ENCODE data around the gene KLHDC4. TPM values are rescaled to one million over a fixed set of nuclear protein-coding genes. Genes with fewer than 3 reads are reported as not detected.

KLHDC4 gene
- total and polyA plus RNA-seq, 7 donors: 9.2 to 19.7 (median 14.7) TPM

- H3K9me3 ChIP-seq: no peaks in the 10 kb centered on the region
- no peaks in the 10 kb centered on the region for H3K4me1 ChIP-seq
- H3K4me3 ChIP-seq: no peak overlapping the region
- 88 to 92% (median 90%) methylated on average over 22 of the region's 22 CpGs for WGBS, 3 donors
- no peak for DNase-seq
- no peaks in the 10 kb centered on the region for H3K27me3 ChIP-seq (ENCODE audit: insufficient read depth in 3 of 3, low read length in 2 of 3)
- H3K36me3 ChIP-seq (ENCODE audit: insufficient read depth in 1 of 2, low read depth in 1 of 2): peaks cover 7 to 86% of the 10 kb centered on the region in 2 donors
- ATAC-seq: no peak
- intact Hi-C loops (cut with DNase I): no loop called here
- H3K27ac ChIP-seq: no peak overlapping the region
- TF ChIP-seq, protein P1, sequence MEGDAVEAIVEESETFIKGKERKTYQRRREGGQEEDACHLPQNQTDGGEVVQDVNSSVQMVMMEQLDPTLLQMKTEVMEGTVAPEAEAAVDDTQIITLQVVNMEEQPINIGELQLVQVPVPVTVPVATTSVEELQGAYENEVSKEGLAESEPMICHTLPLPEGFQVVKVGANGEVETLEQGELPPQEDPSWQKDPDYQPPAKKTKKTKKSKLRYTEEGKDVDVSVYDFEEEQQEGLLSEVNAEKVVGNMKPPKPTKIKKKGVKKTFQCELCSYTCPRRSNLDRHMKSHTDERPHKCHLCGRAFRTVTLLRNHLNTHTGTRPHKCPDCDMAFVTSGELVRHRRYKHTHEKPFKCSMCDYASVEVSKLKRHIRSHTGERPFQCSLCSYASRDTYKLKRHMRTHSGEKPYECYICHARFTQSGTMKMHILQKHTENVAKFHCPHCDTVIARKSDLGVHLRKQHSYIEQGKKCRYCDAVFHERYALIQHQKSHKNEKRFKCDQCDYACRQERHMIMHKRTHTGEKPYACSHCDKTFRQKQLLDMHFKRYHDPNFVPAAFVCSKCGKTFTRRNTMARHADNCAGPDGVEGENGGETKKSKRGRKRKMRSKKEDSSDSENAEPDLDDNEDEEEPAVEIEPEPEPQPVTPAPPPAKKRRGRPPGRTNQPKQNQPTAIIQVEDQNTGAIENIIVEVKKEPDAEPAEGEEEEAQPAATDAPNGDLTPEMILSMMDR (IDR thresholded peaks at IDR 0.05): no peak
Observed at GRCh38 chr16:87747626-87748414, 18.0 kb downstream of the KLHDC4 start.

DNA sequence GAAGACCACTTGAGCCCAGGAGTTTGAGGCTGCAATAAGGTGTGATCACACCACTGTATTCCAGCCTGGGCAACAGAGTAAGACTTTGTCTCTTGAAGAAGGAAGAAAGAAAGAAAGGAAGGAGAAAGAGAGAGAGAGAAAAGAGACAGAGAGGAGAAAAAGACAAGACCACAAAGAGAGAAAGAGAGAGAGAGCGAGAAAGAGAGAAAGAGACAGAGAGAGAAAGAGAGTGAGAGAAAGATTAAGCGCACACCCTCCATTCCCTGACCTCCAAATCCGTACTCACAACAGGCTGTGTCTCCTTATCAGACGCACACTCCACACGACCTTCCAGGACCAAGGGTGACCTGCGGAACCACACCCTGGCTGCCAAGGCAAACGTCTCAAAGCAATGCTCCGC, 19.6 kb downstream of the KLHDC4 start:
- 88 to 90% (median 89%) methylated on average over 8 of the region's 8 CpGs for WGBS, 3 donors
- peaks cover 7 to 75% of the 10 kb centered on the region in 2 donors for H3K36me3 ChIP-seq (ENCODE audit: insufficient read depth in 1 of 2, low read depth in 1 of 2)
- ATAC-seq (no peak), DNase-seq (no peak)
- intact Hi-C loops (cut with DNase I): no loop called here
- no peak overlapping the region for H3K27ac ChIP-seq
- H3K9me3 ChIP-seq: no peaks in the 10 kb centered on the region
- TF ChIP-seq, protein P1 (IDR thresholded peaks at IDR 0.05): no peak
- no peaks in the 10 kb centered on the region for H3K4me1 ChIP-seq
- H3K27me3 ChIP-seq (ENCODE audit: insufficient read depth in 3 of 3, low read length in 2 of 3): no peaks in the 10 kb centered on the region
- H3K4me3 ChIP-seq: no peak overlapping the region

- DNase-seq: no peak
- no peaks in the 10 kb centered on the region for H3K9me3 ChIP-seq
- 92 to 96% (median 93%) methylated on average over 24 to 25 of the region's 25 CpGs for WGBS, 3 donors
- no peaks in the 10 kb centered on the region for H3K4me1 ChIP-seq
- H3K27me3 ChIP-seq (ENCODE audit: insufficient read depth in 3 of 3, low read length in 2 of 3): no peaks in the 10 kb centered on the region
- TF ChIP-seq, protein P1 (IDR thresholded peaks at IDR 0.05): no peak
- no peak overlapping the region for H3K4me3 ChIP-seq
- H3K36me3 ChIP-seq (ENCODE audit: insufficient read depth in 1 of 2, low read depth in 1 of 2): peaks cover 7 to 75% of the 10 kb centered on the region in 2 donors
- H3K27ac ChIP-seq: no peak overlapping the region
- intact Hi-C loops (cut with DNase I): no loop called here
- ATAC-seq: no peak
Observed at GRCh38 chr16:87744750-87745514, 20.9 kb downstream of the KLHDC4 start.

DNA sequence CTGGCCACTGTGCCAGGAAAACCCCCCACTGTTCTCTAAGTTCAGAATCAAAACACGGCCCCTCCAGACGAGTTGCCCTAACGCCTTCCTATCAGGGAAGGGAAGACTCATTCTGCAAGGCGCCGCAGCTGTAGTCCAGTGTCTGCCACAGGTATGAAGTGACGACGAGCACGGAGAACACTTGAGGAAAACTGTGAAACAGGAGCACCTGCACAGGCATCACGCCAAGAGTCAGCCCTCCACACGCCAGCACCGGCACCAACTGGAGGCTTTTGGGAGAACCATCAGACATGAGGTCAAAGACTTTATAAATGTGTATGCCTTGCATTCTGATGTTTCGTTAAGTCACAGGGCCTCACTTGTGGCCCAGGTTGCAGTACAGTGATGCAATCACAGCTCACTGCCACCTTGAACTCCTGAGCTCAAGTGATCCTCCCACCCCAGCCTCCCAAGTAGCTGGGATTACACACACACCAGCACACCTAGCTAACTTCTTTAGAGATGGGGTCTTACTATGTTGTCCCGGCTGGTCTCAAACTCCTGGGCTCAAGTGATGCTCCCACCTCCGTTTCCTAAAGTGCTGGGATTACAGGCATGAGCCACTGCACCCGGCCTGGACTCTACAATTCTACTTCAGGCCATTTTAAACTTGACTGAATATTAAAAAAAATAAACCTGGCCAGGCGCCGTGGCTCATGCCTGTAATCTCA, 22.9 kb downstream of the KLHDC4 start:
- DNase-seq (no peak), ATAC-seq (no peak)
- Histone ChIP-seq H3K9me3 (no peaks in the 10 kb centered on the region), H3K4me3 (no peak overlapping the region), H3K27ac (no peak overlapping the region), H3K4me1 (no peaks in the 10 kb centered on the region), H3K27me3 (ENCODE audit: insufficient read depth in 3 of 3, low read length in 2 of 3) (no peaks in the 10 kb centered on the region), H3K36me3 (ENCODE audit: insufficient read depth in 1 of 2, low read depth in 1 of 2) (peaks cover 3 to 56% of the 10 kb centered on the region in 2 donors)
- intact Hi-C loops (cut with DNase I): no loop called here
- WGBS, 3 donors: 78 to 94% (median 86%) methylated on average over 17 of the region's 17 CpGs
- TF ChIP-seq, protein P1 (IDR thresholded peaks at IDR 0.05): no peak

Measured in psoas muscle (tissue), 8 donors.